Hepatocyte (in vitro differentiated cells): ENCODE measurements around the gene NUDT22. TPM values are rescaled to one million over a fixed set of nuclear protein-coding genes. Genes with fewer than 3 reads are reported as not detected.

Source experiments
- DNase-seq: peaks from one replicate; pipeline ENCODE4 v3.0.0-alpha.2; 2016; ENCODE audit warnings: low spot score
- H2AFZ ChIP-seq: fragments of 200-600 bp; sonication (generic); 2 replicates; pipeline ENCODE4 v1.6.0; 2016; ENCODE audit warnings: antibody characterized with exemption, mild to moderate bottlenecking
- H3K27ac ChIP-seq: fragments of 200-600 bp; sonication (generic); 2 replicates; pipeline ENCODE4 v1.5.1; 2016; ENCODE audit warnings: mild to moderate bottlenecking
- H3K27me3 ChIP-seq: fragments of 200-600 bp; sonication (generic); 2 replicates; pipeline ENCODE4 v1.6.1; 2016
- H3K36me3 ChIP-seq: fragments of 200-600 bp; sonication (generic); replicated peaks from 2 replicates; pipeline ENCODE4 v1.5.1; 2016; ENCODE audit warnings: low read depth; ENCODE audit not compliant: insufficient read depth
- H3K4me1 ChIP-seq: fragments of 200-600 bp; sonication (generic); 2 replicates; pipeline ENCODE4 v1.5.1; 2016; ENCODE audit warnings: mild to moderate bottlenecking, moderate library complexity; ENCODE audit not compliant: insufficient read depth
- H3K4me2 ChIP-seq: fragments of 200-600 bp; sonication (generic); 2 replicates; pipeline ENCODE4 v1.6.0; 2016
- H3K4me3 ChIP-seq: fragments of 200-600 bp; sonication (generic); 2 replicates; pipeline ENCODE4 v1.5.1; 2016; ENCODE audit warnings: mild to moderate bottlenecking
- H3K79me2 ChIP-seq: fragments of 200-600 bp; sonication (generic); 2 replicates; pipeline ENCODE4 v1.6.0; 2017; ENCODE audit warnings: mild to moderate bottlenecking
- H3K9me2 ChIP-seq: fragments of 200-600 bp; sonication (generic); replicated peaks from 2 replicates; pipeline ENCODE4 v1.6.0; 2017; ENCODE audit warnings: mild to moderate bottlenecking; ENCODE audit not compliant: insufficient read depth
- H3K9me3 ChIP-seq: fragments of 200-600 bp; sonication (generic); 2 replicates; pipeline ENCODE4 v1.5.1; 2016; ENCODE audit warnings: low read depth, mild to moderate bottlenecking
- H4K20me1 ChIP-seq: fragments of 200-600 bp; sonication (generic); 2 replicates; pipeline ENCODE4 v1.6.0; 2016; ENCODE audit warnings: mild to moderate bottlenecking; ENCODE audit not compliant: insufficient read depth, poor library complexity, severe bottlenecking
- EZH2 ChIP-seq: fragments of 200-600 bp; sonication (generic); IDR thresholded peaks from 2 replicates; pipeline ENCODE4 v1.6.1; 2016; ENCODE audit warnings: antibody characterized with exemption, mild to moderate bottlenecking, borderline replicate concordance
- EZH2phosphoT487 ChIP-seq: fragments of 200-600 bp; sonication (generic); IDR thresholded peaks from one replicate; pipeline ENCODE4 v1.6.1; 2018; ENCODE audit warnings: antibody characterized with exemption, mild to moderate bottlenecking, low read depth, moderate library complexity; ENCODE audit not compliant: unreplicated experiment, severe bottlenecking
- WGBS: methylation state at CpG from one replicate; pipeline ENCODE4 v1.1.6; 2016; ENCODE audit warnings: low lambda C conversion rate; ENCODE audit errors: missing lambda C conversion rate; 5-methylcytosine and 5-hydroxymethylcytosine counted together
- polyA plus RNA-seq: library from polyadenylated mRNA; unstranded; fragments of >200 nt; fragmentation: Nextera tagmentation; extraction: Ambion mirVana; gene quantifications from 2 replicates; pipeline ENCODE4 v1.2.1, GENCODE V29; 2016
- total RNA-seq: library from RNA; depleted of rRNA; stranded (reverse); fragments of >200 nt; gene quantifications from 2 replicates; pipeline ENCODE4 v1.2.3, GENCODE V29; 2014
- TF ChIP-seq, protein P1 (sequence below): fragments of 200-600 bp; sonication (generic); IDR thresholded peaks from 2 replicates; pipeline ENCODE4 v1.5.1; 2016; ENCODE audit warnings: antibody characterized with exemption, mild to moderate bottlenecking; ENCODE audit not compliant: poor library complexity

Gene NUDT22
- total and polyA plus RNA-seq, 2 experiments from 2014 or later = 49.5 to 66.6 TPM

- Histone ChIP-seq H3K36me3 (no peaks in the 10 kb centered on the region), H3K4me3 (no peak overlapping the region), H3K4me2 (no peak overlapping the region), H2AFZ (no peak overlapping the region), H3K79me2 (peaks cover 19% of the 10 kb centered on the region), H4K20me1 (no peaks in the 10 kb centered on the region), H3K27me3 (no peaks in the 10 kb centered on the region), H3K27ac (no peak overlapping the region), H3K9me2 (no peaks in the 10 kb centered on the region), H3K4me1 (peaks cover 14% of the 10 kb centered on the region), H3K9me3 (no peaks in the 10 kb centered on the region)
- TF ChIP-seq, protein P1, sequence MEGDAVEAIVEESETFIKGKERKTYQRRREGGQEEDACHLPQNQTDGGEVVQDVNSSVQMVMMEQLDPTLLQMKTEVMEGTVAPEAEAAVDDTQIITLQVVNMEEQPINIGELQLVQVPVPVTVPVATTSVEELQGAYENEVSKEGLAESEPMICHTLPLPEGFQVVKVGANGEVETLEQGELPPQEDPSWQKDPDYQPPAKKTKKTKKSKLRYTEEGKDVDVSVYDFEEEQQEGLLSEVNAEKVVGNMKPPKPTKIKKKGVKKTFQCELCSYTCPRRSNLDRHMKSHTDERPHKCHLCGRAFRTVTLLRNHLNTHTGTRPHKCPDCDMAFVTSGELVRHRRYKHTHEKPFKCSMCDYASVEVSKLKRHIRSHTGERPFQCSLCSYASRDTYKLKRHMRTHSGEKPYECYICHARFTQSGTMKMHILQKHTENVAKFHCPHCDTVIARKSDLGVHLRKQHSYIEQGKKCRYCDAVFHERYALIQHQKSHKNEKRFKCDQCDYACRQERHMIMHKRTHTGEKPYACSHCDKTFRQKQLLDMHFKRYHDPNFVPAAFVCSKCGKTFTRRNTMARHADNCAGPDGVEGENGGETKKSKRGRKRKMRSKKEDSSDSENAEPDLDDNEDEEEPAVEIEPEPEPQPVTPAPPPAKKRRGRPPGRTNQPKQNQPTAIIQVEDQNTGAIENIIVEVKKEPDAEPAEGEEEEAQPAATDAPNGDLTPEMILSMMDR = no peak
- no peak for TF ChIP-seq EZH2
- TF ChIP-seq EZH2phosphoT487 = no peak
- 86% methylated on average over 2 of the region's 2 CpGs for WGBS
- no peak for DNase-seq
Measured at GRCh38 chr11:64275841-64276240, 49.8 kb downstream of the NUDT22 start.

DNA sequence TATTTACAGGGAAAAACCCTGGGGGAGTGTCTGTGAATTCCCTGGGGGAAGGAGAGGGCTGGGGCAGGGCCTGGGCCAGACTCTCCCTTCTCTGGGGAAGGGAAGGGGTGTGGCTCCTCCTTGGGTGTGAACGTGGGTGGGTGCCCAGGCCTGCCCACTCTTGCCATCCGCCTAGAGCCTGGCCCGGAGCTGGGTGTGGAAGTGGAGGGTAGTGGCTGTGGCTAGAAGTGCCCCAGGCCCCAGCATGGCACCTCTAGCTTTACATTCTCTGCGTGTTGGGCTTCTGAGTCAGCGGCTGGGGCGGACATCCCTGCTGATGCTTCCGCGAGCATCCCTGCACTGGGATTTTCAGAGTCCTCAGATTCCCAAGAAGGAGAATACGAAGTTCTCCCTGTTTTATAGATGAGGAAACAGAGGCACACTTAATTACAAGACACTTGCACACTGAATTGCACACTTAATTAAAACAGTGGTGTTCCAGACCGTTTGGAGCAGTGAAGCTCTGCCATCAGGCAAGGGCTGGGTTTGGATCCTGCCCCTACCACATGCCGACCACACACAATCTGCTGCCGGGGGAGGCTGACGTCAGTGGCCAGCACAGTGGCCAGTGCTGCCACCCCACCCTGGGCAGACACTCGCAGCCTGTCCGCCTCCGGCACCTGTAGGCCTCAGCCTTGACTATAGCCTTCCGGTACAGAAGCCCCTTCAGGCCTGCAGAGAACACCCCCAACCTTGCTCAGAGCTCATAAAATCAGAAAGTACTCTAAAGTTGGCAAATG is 50.8 kb downstream of the NUDT22 start:
- no peak overlapping the region for H3K27ac ChIP-seq
- no peaks in the 10 kb centered on the region for H3K36me3 ChIP-seq
- no peak for DNase-seq
- peaks cover 18% of the 10 kb centered on the region for H3K79me2 ChIP-seq
- no peaks in the 10 kb centered on the region for H3K9me3 ChIP-seq
- WGBS = 94% methylated on average over 17 of the region's 17 CpGs
- no peak overlapping the region for H2AFZ ChIP-seq
- H4K20me1 ChIP-seq = no peaks in the 10 kb centered on the region
- TF ChIP-seq, protein P1 = no peak
- H3K4me2 ChIP-seq = no peak overlapping the region
- no peaks in the 10 kb centered on the region for H3K27me3 ChIP-seq
- peaks cover 12% of the 10 kb centered on the region for H3K4me1 ChIP-seq
- no peaks in the 10 kb centered on the region for H3K9me2 ChIP-seq
- H3K4me3 ChIP-seq = no peak overlapping the region

GRCh38 chr11:64278576-64279190 is 52.6 kb downstream of the NUDT22 start:
- Histone ChIP-seq H3K4me1 (peaks cover 4% of the 10 kb centered on the region), H3K9me3 (no peaks in the 10 kb centered on the region), H3K79me2 (peaks cover 12% of the 10 kb centered on the region), H3K36me3 (no peaks in the 10 kb centered on the region), H4K20me1 (no peaks in the 10 kb centered on the region), H3K9me2 (no peaks in the 10 kb centered on the region), H3K27ac (no peak overlapping the region), H3K27me3 (no peaks in the 10 kb centered on the region), H3K4me2 (no peak overlapping the region), H2AFZ (no peak overlapping the region), H3K4me3 (no peak overlapping the region)
- WGBS = 86% methylated on average over 8 of the region's 8 CpGs
- TF ChIP-seq, protein P1 = no peak
- TF ChIP-seq EZH2phosphoT487 (no peak), EZH2 (no peak)
- no peak for DNase-seq

Other genes with a start within 250 kb of the NUDT22 start
- 49.9 and 55.9 TPM in 2 replicates for gene OTUB1, start 239.8 kb upstream of the NUDT22 start, total RNA-seq
- gene OTUB1, start 239.8 kb upstream of the NUDT22 start, polyA plus RNA-seq = 152 and 196 TPM in 2 replicates
- gene FLRT1, start 190.3 kb upstream of the NUDT22 start, total RNA-seq = 0.43 and 0.84 TPM in 2 replicates
- gene FLRT1, start 190.3 kb upstream of the NUDT22 start, polyA plus RNA-seq = 0.34 and 0.61 TPM in 2 replicates
- 12.3 and 21.2 TPM in 2 replicates for gene MACROD1, start 60.2 kb upstream of the NUDT22 start, total RNA-seq
- gene MACROD1, start 60.2 kb upstream of the NUDT22 start, polyA plus RNA-seq = 29.8 and 40.0 TPM in 2 replicates
- gene STIP1, start 40.1 kb upstream of the NUDT22 start, total RNA-seq = 113 and 122 TPM in 2 replicates
- gene STIP1, start 40.1 kb upstream of the NUDT22 start, polyA plus RNA-seq = 115 and 131 TPM in 2 replicates
- 0.44 and 1.6 TPM in 2 replicates for gene FERMT3, start 19.6 kb upstream of the NUDT22 start, total RNA-seq
- gene FERMT3, start 19.6 kb upstream of the NUDT22 start, polyA plus RNA-seq = 2.0 TPM in 1 of 2 replicates, not detected in the other
- 26.3 and 52.8 TPM in 2 replicates for gene TRPT1, start 88 bp upstream of the NUDT22 start, total RNA-seq
- 55.5 and 56.0 TPM in 2 replicates for gene TRPT1, start 88 bp upstream of the NUDT22 start, polyA plus RNA-seq
- 12.8 and 13.4 TPM in 2 replicates for gene DNAJC4, start 4.3 kb downstream of the NUDT22 start, total RNA-seq
- gene DNAJC4, start 4.3 kb downstream of the NUDT22 start, polyA plus RNA-seq = 58.4 and 61.7 TPM in 2 replicates
- gene VEGFB, start 8.3 kb downstream of the NUDT22 start, total RNA-seq = 29.1 and 30.5 TPM in 2 replicates
- 116 and 117 TPM in 2 replicates for gene VEGFB, start 8.3 kb downstream of the NUDT22 start, polyA plus RNA-seq
- gene FKBP2, start 14.8 kb downstream of the NUDT22 start, total RNA-seq = 57.7 and 73.5 TPM in 2 replicates
- gene FKBP2, start 14.8 kb downstream of the NUDT22 start, polyA plus RNA-seq = 349 and 421 TPM in 2 replicates
- 86.8 and 96.1 TPM in 2 replicates for gene PPP1R14B, start 20.7 kb downstream of the NUDT22 start, total RNA-seq
- gene PPP1R14B, start 20.7 kb downstream of the NUDT22 start, polyA plus RNA-seq = 222 and 229 TPM in 2 replicates
- gene PLCB3, start 25.3 kb downstream of the NUDT22 start, total RNA-seq = 21.1 and 23.5 TPM in 2 replicates
- gene PLCB3, start 25.3 kb downstream of the NUDT22 start, polyA plus RNA-seq = 19.0 and 19.5 TPM in 2 replicates
- 52.0 and 74.3 TPM in 2 replicates for gene BAD, start 58.4 kb downstream of the NUDT22 start, total RNA-seq
- 122 and 125 TPM in 2 replicates for gene BAD, start 58.4 kb downstream of the NUDT22 start, polyA plus RNA-seq
- gene GPR137, start 59.6 kb downstream of the NUDT22 start, total RNA-seq = 17.0 and 25.2 TPM in 2 replicates
- 62.4 and 63.9 TPM in 2 replicates for gene GPR137, start 59.6 kb downstream of the NUDT22 start, polyA plus RNA-seq
- not detected in 2 replicates for gene KCNK4, start 65.0 kb downstream of the NUDT22 start, total RNA-seq
- gene KCNK4, start 65.0 kb downstream of the NUDT22 start, polyA plus RNA-seq = not detected in 2 replicates
- not detected in 2 replicates for gene CATSPERZ, start 74.1 kb downstream of the NUDT22 start, total RNA-seq
- gene CATSPERZ, start 74.1 kb downstream of the NUDT22 start, polyA plus RNA-seq = 0.46 and 0.96 TPM in 2 replicates
- gene ESRRA, start 79.2 kb downstream of the NUDT22 start, total RNA-seq = 52.1 and 62.0 TPM in 2 replicates
- 51.3 and 57.4 TPM in 2 replicates for gene ESRRA, start 79.2 kb downstream of the NUDT22 start, polyA plus RNA-seq
- gene TRMT112, start 91.3 kb downstream of the NUDT22 start, total RNA-seq = 210 and 244 TPM in 2 replicates
- 292 and 311 TPM in 2 replicates for gene TRMT112, start 91.3 kb downstream of the NUDT22 start, polyA plus RNA-seq
- gene PRDX5, start 91.8 kb downstream of the NUDT22 start, total RNA-seq = 261 and 267 TPM in 2 replicates
- gene PRDX5, start 91.8 kb downstream of the NUDT22 start, polyA plus RNA-seq = 517 and 542 TPM in 2 replicates
- 4.9 TPM in 2 replicates for gene CCDC88B, start 113.9 kb downstream of the NUDT22 start, total RNA-seq
- 9.1 and 10.0 TPM in 2 replicates for gene CCDC88B, start 113.9 kb downstream of the NUDT22 start, polyA plus RNA-seq
- gene RPS6KA4, start 132.9 kb downstream of the NUDT22 start, total RNA-seq = 31.3 and 35.9 TPM in 2 replicates
- gene RPS6KA4, start 132.9 kb downstream of the NUDT22 start, polyA plus RNA-seq = 44.0 and 44.8 TPM in 2 replicates